ENCODE results near the gene FARP2.

DNA sequence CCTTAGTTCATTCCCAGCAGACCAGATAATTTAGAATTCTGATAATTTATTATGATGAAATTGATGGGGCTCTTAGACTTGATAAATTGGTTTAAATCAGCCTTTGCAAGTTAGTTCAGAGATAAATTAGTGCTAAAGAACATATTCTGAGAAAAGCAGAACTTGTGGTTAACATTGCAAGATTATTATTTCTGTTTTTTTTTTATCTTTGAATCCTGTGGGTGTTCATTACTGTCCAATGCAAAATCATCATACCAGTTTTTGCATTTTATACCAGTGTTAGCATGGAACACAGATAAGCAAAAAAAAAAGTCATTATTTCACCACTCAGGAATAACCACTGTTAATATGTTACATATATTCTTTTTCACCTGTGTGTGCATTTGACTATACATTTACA, 31.3 kb upstream of the FARP2 start:
- TF ChIP-seq ZNF274 (IDR thresholded peaks at IDR 0.05; ENCODE audit: low read depth, low read length) (no peak), YY1 (IDR thresholded peaks at IDR 0.05; ENCODE audit: insufficient read depth, insufficient read length) (no peak)

Data from NT2/D1 (cell line).